Frontal cortex (tissue), 4 donors: ENCODE data around the gene NOX1. TPM values are rescaled to one million over a fixed set of nuclear protein-coding genes. Genes with fewer than 3 reads are reported as not detected.

ENCODE experiments used
- DNase-seq, 2 donors: peaks; one replicate each; pipeline ENCODE4 v3.0.0; 2012; ENCODE audit warnings: low spot score in 2 of 2
- FAIRE-seq: peaks from 2 replicates; lab custom pipeline; 2012; peaks lifted over from hg19 to GRCh38; lab: Jason Lieb, UNC
- total RNA-seq: library from RNA; depleted of rRNA; stranded (reverse); fragments of >200 nt; gene quantifications from one replicate; pipeline ENCODE4 v1.2.3, GENCODE V29; 2014
- donor health status: control.
- donor health status: control.
- donor health status: control.

The NOX1 gene
- not detected for total RNA-seq

DNA sequence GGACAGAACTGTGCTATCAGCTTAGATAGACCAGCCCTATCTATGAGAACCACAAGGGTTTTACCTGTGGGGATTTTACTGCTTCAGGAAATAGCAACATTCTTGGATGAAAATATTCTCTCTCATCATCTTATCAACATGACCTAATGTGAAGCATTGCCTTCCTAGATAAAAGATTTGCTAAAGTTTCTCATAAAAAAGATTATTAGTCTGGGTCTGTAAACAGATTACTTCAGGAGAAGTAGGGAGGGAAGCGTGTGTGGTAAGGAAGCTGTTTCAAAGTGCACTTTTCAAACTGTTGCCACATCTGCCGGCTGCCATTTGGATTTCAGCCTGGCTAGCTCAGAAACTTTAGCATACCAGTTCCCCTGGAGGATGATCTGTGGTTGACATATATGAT is at the start of gene NOX1:
NOX1 (minus strand) TSS at position 35 of the 400 bp plus-strand sequence. CDS start 220 bp downstream, outside the sequence.
- FAIRE-seq, result no peak
- no peak for DNase-seq

DNA sequence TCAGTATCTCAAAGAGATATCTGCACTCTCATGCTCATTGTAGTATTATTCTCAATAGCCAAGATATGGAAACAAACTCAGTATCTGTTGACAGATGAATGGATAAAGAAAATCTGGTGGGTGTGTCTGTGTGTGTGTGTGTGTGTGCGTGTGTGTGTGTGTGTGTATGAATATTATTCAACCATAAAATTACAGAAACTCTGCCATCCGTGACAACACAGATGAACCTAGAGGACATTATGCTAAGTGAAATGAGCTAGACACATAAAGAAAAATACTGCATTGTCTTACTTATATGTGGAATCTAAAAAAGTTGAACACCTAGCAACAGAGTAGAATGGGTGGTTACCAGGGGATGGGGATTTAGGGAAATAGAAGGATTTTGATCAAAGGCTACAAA is 41.4 kb upstream of the NOX1 start:
- DNase-seq (no peak), FAIRE-seq (no peak)

DNA sequence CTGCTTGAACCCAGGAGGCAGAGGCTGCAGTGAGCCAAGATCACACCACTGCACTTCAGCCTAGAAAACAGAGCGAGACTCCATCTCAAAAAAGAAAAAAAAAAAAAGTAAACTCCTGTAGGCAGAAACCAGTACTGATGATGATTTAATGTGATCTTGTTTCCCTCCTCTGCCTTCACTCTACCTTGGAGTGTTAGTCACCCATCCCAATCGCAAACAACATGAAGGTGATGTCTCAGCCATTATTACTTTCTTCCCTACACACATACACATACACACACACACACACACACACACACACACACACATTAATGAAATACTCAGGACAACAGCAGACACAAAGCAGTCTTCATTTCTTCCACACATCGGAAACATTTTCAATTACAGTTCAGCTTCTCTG is 39.0 kb upstream of the NOX1 start:
- FAIRE-seq (no peak), DNase-seq (no peak)

DNA sequence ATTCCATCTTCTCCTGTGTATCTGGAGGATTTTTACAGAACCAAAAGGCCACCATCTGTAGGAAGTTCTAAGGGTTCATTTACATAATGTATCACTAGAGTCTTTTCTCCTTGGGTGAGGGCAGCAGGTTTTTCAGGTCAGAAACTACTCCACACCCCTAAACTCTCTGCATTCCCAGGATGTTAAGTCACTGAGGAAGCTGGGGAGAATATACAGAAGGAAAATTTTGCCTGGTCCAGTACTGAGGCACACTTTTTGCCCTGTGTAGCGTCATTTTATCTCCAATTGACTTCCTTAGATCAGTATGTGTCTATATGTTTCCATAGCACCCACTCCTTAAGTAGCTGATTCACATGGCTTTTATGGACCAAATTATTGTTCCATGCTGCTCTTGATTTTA is 37.6 kb upstream of the NOX1 start:
- FAIRE-seq (no peak), DNase-seq (no peak)

DNA sequence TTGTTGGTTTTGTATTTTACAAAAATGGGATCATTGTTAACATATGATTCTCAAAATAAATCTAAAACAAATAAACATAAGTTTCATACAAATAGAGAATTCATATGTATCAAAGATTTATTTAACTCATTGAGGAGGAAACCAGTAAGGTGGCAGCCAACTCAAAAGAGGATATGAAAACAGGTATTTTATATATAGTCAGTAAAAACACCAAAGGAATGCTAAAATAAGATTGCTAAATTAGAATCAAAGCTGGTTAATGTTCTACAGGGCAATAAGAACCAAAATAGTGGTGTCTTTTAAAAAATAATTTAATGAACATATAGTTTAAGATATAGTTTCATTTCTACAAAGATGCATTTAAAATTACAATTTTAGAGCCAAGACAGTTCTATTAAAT is 31.5 kb upstream of the NOX1 start:
- no peak for FAIRE-seq
- DNase-seq, result no peak

DNA sequence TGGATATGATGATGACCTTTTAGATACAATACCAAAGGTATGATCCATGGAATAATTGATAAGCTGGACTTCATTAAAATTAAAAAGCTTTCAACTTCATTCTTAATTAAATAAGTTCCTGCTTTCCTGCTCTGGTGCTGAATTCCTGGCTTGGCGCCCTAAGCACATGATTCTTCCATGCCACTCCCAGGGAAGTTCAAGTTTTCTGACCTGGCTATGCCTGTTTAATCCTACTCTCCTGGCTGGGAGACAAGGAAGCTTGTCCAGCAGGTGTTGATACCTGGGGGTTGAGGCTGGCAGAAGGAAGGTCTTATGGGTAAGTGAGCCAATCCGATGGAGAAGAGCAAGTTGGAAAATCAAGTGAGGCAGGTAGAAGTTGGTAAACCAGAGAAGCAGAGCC is 30.3 kb upstream of the NOX1 start:
- DNase-seq (no peak), FAIRE-seq (no peak)

DNA sequence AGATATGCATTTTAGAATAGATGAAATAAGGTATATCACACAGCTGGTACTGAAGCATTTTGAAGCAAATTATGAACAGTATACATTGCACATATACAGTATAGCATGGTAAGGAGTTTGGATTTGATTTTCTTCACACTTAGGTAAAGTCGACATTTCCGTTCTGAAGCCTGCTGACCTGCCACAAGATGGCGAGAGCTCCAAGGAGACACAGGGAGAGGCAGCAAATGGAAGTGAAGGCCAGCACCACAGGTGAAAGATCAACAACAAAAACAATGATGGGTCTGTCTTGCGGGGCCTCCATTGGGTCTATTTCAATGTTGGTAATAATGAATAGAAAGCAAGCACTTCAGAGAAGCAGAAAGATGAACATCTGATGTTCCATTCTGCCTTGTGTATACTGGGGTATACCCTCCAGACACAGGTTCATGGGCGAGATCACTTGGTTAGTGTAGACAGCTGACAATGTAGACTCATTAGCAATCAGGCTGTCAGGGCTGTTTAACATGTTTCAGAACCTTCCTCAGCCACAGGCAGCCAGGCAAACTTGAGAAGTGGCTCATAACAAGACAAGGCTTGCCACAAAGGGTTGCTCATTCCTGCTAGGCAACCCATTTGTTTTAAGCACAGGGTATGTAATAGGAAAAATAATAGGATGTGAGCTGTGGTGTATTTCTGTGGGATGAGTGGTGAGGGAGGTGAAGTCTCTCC is 21.4 kb upstream of the NOX1 start:
- DNase-seq (no peak), FAIRE-seq (no peak)

DNA sequence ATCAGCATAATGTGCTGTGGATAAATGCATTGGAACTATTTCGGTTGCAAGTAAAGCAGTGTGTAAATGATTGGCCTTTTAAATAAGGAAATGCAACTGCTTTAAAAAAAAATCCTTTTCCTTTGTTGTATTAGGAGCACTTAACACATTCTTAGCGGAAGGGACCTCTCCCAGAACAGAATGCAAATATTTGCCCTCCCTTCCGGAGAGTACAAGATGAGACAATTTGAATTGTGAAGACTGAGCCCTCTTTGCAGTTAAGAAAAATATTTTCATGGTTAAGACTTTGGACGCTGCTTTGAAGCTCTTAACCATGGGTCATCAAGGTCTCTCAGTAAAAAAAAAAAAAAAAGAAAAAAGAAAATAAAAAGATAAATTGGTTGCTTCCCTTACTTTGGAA is 9.5 kb upstream of the NOX1 start:
- DNase-seq, result no peak
- no peak for FAIRE-seq

DNA sequence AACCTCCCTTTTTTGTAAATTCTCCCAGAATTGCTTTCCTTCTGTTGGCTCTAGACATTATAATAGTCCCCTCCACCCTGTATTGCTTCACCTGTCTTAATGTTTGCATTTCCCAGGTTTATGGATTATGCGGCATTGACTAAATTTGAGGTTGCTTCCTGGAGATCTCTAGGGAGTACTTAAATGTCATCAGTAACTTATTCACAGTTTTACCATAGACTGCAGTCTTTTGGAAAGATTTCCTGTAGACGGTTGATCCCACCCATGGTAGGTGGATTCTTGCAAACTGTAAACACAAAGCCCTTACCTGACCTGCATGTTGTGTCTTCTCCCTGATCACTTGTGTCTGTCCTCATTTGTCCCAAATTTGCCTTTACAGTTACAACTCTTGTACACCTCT is 6.2 kb upstream of the NOX1 start:
- no peak for DNase-seq
- FAIRE-seq, result no peak

DNA sequence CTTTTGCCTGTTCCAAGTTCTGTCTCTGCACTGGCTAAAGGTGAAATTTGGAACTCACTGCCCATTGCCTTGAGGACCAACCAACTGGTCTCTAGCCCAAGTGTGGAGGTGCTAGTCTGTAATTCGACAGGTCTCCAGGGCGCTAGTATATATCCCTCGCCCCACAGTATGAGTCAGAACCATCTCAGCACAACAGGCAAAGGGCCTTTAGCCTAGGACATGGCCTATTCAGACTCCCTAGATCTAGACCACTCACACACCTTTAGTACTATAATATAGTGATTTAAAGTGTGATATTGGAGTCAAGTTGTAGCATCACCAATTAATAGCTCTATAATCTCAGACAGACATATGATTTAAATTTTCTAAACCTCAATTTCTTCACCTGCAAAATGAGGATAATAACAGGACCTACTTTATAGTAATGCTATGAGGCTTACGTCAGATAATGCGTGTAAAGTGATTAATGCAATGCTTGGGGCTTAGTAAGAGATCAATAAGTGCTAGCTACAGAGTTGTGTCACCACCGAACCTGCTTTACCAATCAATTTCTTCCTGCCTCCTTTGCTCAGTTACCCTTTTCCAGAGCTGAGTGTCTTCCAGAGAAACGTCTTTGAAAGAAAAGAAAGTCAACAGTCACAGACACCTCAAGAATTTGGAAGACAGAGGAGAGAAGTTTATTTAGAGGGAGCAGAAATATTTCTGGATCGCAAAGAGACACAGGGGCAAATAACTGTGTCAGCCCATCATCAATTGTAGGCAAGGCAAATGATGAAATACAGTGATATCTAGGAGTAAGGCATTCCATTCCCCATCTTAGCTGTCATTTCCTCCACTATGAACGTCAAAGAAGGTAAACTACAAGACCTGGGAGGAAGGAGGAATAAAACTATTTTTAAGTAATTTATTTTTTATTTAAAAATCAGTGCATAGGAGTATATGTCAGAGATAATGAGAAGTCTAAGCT is 2.3 kb downstream of the NOX1 start:
- no peak for DNase-seq
- no peak for FAIRE-seq

DNA sequence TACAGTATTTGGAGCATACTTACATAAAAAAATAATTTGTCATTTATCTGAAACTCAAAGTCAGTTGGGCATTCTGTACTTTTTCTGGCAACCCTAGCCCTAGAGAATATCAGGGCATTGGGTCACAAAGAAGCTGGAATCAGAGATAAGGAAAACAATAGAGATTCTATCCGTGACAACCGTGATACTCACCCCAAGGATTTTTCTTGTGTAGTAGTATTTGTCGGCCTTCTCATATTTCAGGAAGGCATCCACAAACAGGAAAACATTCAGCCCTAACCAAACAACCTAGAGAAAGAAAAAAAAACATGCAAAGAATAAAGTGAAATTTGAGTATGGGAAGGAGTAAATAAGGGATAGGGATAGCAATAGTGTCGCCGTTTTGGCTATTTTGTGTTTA is 3.6 kb downstream of the NOX1 start:
- DNase-seq (no peak), FAIRE-seq (no peak)

DNA sequence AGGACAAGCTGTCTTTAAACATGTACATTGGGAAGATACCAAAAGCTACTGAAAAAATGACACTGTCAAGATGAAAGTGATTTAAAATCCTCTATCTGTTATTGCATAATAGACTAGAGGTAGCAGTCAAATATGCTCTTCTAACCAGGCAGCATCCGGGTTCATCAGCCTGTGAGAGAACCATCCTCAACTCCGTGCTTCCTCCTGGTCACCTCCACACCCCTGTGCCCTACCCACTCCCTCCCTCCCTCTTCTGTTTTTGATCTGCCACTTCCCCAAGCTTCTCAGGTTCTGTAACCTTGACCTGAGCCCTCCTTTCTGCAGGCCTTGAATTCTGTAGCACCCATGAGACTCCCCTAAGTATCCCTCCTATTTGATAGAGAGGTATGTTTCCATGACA is 5.9 kb downstream of the NOX1 start:
- DNase-seq (no peak), FAIRE-seq (no peak)

DNA sequence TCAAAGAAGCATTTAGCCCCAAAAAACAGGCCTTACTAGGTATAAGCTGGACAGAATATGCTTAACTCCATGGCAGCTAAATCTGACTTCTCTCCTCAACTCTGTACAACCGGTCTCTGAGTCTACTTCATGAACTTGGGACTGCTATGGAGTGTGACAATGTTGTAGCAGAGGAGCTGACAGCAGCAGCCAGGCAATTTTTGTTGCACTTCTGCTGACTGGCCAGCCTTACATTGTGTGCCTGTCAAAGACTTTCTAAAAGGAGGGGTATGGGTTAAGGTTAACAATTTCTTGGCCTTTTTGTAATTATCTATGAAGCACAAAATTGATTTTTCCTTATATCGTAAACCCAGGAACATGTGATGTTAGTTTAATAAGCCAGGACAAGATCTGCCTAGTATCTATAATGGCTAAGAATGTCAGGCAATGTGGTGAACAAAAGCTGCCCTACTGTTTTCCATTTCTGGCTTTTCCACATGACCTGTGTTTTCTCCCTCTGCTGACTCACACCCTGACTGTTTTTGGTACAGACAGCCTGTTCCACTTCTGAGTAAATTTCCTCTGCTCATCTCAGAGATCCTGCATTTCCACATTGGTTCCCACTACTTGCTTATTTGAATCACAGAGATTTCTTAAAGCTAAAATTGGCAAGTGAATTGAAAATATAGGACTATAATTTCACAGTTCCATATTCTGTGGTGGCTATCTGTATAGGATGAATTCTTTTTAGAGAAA is 9.3 kb downstream of the NOX1 start:
- FAIRE-seq, result no peak

DNA sequence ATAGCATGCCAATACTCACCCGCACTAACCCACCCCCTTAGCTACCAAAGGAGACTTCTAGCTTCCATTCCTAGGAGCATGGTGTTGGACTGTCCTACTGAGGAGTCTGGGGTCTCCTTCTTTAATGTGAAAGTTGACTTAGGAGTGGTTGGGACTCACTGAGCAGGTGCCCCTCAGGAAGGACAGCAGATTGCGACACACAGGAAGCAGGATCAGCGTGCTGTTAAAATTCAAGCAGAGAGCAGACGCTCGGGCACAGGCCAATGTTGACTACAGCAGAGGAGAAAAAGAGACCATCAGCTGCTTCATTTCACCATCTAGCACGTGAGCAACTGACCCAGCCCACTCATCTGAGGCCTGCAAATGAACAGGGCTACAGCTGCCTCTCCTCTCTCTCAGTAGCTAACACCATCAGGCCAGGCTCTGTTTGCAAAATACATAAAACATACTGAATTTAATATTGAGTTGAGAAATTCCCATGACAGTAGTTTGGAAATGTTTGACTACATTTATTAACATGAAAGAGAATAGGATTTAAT is 10.8 kb downstream of the NOX1 start:
- no peak for DNase-seq
- no peak for FAIRE-seq

More for the DNA sequence above, 9.3 kb downstream of the NOX1 start:
- peak in 1 of 2 donors; percentile 2 for DNase-seq

DNA sequence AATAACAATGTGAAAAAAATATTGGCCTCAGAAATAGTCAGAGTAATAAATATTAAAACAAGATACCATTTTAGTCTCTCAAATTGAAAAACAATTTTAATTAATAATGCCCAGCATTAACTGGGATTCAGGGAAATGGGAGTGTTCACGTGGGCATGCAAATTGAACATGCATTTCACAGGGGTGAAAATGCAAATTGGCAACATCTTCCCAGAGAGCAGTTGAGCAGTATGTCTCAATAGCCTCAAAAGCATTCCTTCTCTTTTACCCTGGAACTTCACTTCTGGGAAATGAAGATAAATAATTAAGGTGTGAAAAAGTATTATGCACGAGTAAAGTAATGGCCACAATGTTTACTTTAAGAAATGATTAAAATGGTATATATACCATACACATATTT is 21.3 kb downstream of the NOX1 start:
- FAIRE-seq, result no peak
- DNase-seq, result no peak

DNA sequence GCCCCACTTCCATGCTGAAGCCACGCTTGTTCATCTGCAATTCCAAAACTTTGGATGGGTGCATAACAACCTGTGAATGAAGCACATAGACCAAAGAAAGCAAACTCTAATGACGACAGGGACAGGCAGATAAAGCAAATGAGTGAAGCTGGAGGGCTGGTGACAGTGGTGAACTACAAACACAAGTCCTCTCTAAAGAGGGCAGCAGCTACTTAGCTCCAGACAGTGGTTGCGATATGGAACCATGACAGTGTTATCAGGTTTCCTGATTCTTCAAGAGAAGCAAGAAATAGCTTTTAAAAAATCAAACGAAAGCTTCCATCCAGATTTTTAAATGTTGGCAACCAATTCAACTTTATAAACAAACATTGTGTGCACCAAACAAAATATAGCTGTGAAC is 23.8 kb downstream of the NOX1 start:
- FAIRE-seq (no peak), DNase-seq (no peak)

DNA sequence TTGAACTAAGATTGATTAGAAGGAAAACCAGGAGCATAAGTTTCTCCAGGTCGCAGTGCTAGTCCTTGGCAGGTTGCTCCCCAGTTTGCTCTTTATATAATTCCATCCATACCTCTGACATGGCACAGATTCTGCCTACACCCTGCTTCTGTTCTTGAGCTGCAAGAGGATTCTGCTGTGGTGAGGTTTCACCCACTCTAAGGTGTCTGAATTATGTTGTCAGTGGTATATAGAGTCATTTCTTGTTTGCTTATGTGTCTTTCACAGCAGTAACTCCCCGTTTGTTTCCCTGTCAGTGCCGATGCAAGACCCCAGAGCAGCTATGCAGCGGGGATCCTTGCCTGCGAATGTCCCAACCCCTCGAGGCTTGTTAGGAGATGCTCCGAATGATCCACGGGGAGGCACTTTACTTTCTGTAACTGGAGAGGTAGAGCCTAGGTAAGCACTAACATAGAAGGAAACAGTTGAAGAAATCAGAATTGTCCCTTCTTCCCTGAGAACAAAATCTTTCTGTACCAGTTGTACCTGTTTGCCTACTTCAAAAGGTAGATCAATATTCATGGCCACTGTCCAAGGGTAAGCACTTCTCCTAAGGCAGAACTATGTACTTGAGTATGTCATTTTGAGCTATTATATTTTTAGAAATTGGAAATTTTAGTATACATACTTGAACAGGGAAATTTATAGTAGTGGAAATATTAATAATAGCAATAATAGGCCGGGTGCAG is 42.8 kb downstream of the NOX1 start:
- FAIRE-seq, result no peak
- DNase-seq, result no peak

DNA sequence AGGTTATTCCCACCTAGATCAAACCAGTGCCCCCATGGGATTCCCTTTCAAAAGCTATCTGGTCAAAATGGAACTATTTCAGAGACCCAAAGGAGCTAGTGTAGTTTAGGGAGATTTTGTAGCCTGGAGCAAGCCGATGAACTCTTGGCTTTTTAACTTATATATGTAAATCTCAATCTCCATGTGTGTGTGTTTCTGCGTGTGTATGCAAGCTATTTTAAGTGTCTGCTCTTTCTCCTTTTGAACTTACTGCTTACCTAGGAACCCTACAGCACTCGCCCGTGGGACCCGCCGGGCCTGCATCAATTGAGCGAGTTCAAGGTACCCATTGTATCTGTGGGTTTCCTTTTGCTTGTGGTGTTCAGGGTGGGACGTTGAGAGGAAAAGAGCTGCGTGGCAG is 43.6 kb downstream of the NOX1 start:
- no peak for FAIRE-seq
- no peak for DNase-seq

DNA sequence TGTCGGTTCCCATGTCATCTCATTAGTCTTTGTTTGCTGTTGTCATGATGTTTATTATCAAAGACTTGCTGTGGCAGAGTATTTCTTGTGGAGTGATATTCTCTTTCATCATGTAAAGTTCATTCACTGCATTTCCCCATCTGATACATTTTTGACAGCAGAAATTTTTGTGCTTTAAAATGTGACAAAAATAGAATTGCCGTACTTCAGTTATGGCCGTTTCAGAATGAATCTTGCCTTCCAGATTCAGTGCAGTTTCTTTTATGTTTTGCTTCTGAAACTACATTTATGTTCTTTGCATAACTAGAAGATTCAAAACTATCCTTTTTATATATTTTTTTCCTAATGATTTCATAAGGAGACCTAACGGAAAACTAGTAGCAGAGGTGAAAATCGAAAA is 44.0 kb downstream of the NOX1 start:
- no peak for DNase-seq
- no peak for FAIRE-seq

DNA sequence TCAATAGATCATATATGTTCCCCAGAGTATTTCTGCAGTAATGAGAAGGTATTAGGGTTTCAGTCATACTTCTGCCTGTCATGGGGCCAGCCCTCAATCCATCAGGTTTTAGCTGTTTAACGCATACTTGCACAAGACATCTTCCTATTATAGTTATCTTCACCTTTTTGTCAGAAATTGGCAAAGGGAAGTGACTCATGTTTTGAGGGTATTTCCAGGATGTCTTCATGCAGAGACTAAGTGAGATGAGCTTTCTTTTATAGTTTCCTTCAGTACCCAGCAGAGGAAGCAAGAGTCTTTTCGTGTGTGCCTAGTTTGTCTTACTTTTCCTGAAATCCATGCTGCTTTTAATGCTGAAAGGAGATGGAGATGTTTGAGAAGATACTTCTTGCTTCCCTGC is 44.4 kb downstream of the NOX1 start:
- FAIRE-seq (no peak), DNase-seq (no peak)
